HepG2 (cell line): Measurements from ENCODE around the gene GNAI2. TPM values are rescaled to one million over a fixed set of nuclear protein-coding genes. Genes with fewer than 3 reads are reported as not detected.

ENCODE experiments used
- ATM ChIP-seq: fragments of 450-650 bp; IDR thresholded peaks from 2 replicates; pipeline ENCODE4 v1.7.1; 2017; ENCODE audit warnings: mild to moderate bottlenecking, borderline replicate concordance
- CENPX ChIP-seq: sonication (generic); formaldehyde crosslinking; IDR thresholded peaks from 2 replicates; pipeline ENCODE4 v1.9.0; 2021; ENCODE audit warnings: mild to moderate bottlenecking, missing genetic modification reagents, moderate library complexity
- IRX3 ChIP-seq: sonication (generic); formaldehyde crosslinking; IDR thresholded peaks from 2 replicates; pipeline ENCODE4 v1.8.1; 2023; ENCODE audit warnings: mild to moderate bottlenecking, low read depth, missing genetic modification reagents, borderline replicate concordance
- MAX ChIP-seq: IDR thresholded peaks from 2 replicates; pipeline ENCODE4 v1.6.1; 2012; ENCODE audit warnings: inconsistent platforms
- PTBP1 ChIP-seq: fragments of 200-400 bp; formaldehyde crosslinking; IDR thresholded peaks from 2 replicates; pipeline ENCODE4 v1.6.1; 2018; ENCODE audit warnings: low read length, low read depth; ENCODE audit not compliant: poor library complexity, severe bottlenecking
- SKIL ChIP-seq: sonication (generic); formaldehyde crosslinking; IDR thresholded peaks from 2 replicates; pipeline ENCODE4 v1.8.0; 2022; ENCODE audit warnings: missing genetic modification reagents, mild to moderate bottlenecking, moderate library complexity, borderline replicate concordance
- TCF7 ChIP-seq: sonication (generic); IDR thresholded peaks from 2 replicates; pipeline ENCODE4 v1.6.1; 2016; ENCODE audit warnings: antibody characterized with exemption, low read depth
- XBP1 ChIP-seq: sonication (generic); formaldehyde crosslinking; IDR thresholded peaks from 2 replicates; pipeline ENCODE4 v1.5.0; 2020; ENCODE audit warnings: missing genetic modification reagents
- ZNF274 ChIP-seq: sonication (generic); formaldehyde crosslinking; IDR thresholded peaks from 2 replicates; pipeline ENCODE4 v1.5.1; 2020; ENCODE audit warnings: mild to moderate bottlenecking, missing genetic modification reagents
- ZNF570 ChIP-seq: sonication (generic); formaldehyde crosslinking; IDR thresholded peaks from 2 replicates; pipeline ENCODE4 v1.4.0; 2020; ENCODE audit warnings: mild to moderate bottlenecking, missing genetic modification reagents, borderline replicate concordance
- ZSCAN5A ChIP-seq: sonication (generic); formaldehyde crosslinking; IDR thresholded peaks from 2 replicates; pipeline ENCODE4 v1.8.0; 2022; ENCODE audit warnings: mild to moderate bottlenecking, missing genetic modification reagents, borderline replicate concordance
- polyA plus RNA-seq, 8 experiments: library from polyadenylated mRNA; depleted of rRNA in 3 of 8; stranded (reverse) in 7 of 8; unstranded in 1 of 8; fragments of >200 nt; fragmentation: Illumina TruSeq in 4 of 8; extraction: Trizol in 4 of 8; gene quantifications; 2 replicates each; pipeline versions ENCODE4 v1.2.1 to v1.2.3, GENCODE V29; 2011 to 2016; ENCODE audit warnings: low read depth in 4 of 8, missing spikeins in 1 of 8, mixed read lengths in 1 of 8; ENCODE audit not compliant: insufficient read depth in 1 of 8
- total RNA-seq, 5 experiments: library from RNA; depleted of rRNA; stranded (reverse); fragments of >200 nt; fragmentation: Illumina TruSeq; extraction: Trizol; gene quantifications; 2 replicates each; pipeline ENCODE4 v1.2.3, GENCODE V29; 2016; ENCODE audit warnings: low read depth in 1 of 5
- TF ChIP-seq, protein P1 (sequence below): sonication (generic); formaldehyde crosslinking; IDR thresholded peaks from 2 replicates; pipeline ENCODE4 v1.9.0; 2021; ENCODE audit warnings: mild to moderate bottlenecking, missing genetic modification reagents
- TF ChIP-seq, protein P2 (sequence below): sonication (generic); formaldehyde crosslinking; IDR thresholded peaks from 2 replicates; pipeline ENCODE4 v1.5.0; 2020; ENCODE audit warnings: mild to moderate bottlenecking, missing genetic modification reagents, borderline replicate concordance

Gene GNAI2
- total and polyA plus RNA-seq, 2 of the 13 experiments (the other 11 are each of a cell fraction or from before 2014, with no cell fraction given): 51.1 to 66.2 TPM

DNA sequence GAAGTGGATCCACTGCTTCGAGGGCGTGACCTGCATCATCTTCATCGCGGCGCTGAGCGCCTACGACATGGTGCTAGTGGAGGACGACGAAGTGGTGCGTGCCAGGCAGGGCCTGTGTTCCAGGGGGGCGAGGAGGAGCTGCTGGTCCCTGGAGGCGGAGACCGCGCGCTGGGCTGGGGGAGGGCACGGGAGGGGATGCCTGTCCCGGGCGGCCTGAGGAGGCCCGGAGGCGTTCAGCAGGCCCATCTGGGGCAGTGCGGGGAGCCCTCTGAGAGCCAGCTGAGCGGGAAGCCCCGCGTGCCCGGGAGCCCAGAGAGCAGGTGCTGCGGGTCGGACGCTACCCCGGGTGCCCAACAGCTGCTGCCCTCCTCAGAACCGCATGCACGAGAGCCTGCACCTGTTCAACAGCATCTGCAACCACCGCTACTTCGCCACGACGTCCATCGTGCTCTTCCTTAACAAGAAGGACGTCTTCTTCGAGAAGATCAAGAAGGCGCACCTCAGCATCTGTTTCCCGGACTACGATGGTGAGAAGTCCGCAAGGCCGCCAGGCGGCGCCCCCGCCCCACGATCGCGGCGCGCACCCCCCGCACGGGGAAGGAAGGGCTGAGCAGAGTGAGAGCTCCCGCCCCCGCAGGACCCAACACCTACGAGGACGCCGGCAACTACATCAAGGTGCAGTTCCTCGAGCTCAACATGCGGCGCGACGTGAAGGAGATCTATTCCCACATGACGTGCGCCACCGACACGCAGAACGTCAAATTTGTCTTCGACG, 41.7 kb upstream of the GNAI2 start (continued):
- TF ChIP-seq, protein P1, sequence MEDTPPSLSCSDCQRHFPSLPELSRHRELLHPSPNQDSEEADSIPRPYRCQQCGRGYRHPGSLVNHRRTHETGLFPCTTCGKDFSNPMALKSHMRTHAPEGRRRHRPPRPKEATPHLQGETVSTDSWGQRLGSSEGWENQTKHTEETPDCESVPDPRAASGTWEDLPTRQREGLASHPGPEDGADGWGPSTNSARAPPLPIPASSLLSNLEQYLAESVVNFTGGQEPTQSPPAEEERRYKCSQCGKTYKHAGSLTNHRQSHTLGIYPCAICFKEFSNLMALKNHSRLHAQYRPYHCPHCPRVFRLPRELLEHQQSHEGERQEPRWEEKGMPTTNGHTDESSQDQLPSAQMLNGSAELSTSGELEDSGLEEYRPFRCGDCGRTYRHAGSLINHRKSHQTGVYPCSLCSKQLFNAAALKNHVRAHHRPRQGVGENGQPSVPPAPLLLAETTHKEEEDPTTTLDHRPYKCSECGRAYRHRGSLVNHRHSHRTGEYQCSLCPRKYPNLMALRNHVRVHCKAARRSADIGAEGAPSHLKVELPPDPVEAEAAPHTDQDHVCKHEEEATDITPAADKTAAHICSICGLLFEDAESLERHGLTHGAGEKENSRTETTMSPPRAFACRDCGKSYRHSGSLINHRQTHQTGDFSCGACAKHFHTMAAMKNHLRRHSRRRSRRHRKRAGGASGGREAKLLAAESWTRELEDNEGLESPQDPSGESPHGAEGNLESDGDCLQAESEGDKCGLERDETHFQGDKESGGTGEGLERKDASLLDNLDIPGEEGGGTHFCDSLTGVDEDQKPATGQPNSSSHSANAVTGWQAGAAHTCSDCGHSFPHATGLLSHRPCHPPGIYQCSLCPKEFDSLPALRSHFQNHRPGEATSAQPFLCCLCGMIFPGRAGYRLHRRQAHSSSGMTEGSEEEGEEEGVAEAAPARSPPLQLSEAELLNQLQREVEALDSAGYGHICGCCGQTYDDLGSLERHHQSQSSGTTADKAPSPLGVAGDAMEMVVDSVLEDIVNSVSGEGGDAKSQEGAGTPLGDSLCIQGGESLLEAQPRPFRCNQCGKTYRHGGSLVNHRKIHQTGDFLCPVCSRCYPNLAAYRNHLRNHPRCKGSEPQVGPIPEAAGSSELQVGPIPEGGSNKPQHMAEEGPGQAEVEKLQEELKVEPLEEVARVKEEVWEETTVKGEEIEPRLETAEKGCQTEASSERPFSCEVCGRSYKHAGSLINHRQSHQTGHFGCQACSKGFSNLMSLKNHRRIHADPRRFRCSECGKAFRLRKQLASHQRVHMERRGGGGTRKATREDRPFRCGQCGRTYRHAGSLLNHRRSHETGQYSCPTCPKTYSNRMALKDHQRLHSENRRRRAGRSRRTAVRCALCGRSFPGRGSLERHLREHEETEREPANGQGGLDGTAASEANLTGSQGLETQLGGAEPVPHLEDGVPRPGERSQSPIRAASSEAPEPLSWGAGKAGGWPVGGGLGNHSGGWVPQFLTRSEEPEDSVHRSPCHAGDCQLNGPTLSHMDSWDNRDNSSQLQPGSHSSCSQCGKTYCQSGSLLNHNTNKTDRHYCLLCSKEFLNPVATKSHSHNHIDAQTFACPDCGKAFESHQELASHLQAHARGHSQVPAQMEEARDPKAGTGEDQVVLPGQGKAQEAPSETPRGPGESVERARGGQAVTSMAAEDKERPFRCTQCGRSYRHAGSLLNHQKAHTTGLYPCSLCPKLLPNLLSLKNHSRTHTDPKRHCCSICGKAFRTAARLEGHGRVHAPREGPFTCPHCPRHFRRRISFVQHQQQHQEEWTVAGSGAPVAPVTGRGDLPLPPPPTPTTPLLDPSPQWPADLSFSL (CRISPR knock-in tag): peak; percentile 44; the same call in 1 of the 2 replicates
- TF ChIP-seq XBP1 (CRISPR knock-in tag) (no peak), CENPX (CRISPR knock-in tag) (no peak), ATM (no peak), IRX3 (CRISPR knock-in tag) (no peak), SKIL (no peak), MAX (no peak), ZNF570 (no peak), PTBP1 (no peak), TCF7 (no peak), ZSCAN5A (CRISPR knock-in tag) (no peak), ZNF274 (no peak)
- TF ChIP-seq, protein P2, sequence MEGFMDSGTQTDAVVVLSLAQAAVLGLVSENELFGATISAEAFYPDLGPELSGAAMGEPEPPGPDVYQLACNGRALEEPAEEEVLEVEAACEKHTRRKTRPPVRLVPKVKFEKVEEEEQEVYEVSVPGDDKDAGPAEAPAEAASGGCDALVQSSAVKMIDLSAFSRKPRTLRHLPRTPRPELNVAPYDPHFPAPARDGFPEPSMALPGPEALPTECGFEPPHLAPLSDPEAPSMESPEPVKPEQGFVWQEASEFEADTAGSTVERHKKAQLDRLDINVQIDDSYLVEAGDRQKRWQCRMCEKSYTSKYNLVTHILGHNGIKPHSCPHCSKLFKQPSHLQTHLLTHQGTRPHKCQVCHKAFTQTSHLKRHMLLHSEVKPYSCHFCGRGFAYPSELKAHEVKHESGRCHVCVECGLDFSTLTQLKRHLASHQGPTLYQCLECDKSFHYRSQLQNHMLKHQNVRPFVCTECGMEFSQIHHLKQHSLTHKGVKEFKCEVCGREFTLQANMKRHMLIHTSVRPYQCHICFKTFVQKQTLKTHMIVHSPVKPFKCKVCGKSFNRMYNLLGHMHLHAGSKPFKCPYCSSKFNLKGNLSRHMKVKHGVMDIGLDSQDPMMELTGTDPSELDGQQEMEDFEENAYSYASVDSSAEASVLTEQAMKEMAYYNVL (CRISPR knock-in tag): no peak
